HCT116 (cell line): ENCODE measurements around the gene ZCCHC3. TPM values are rescaled to one million over a fixed set of nuclear protein-coding genes. Genes with fewer than 3 reads are reported as not detected.

Experiments
- ATAC-seq: fragments of 200-7000 bp; cut with Tn5 transposase; 2 replicates; pipeline ENCODE4 v1.9.1; 2020; ENCODE audit warnings: mild to moderate bottlenecking, moderate library complexity
- BruUV-seq: library from RNA; stranded (reverse); fragments of 400-500 nt; replicated peaks from 2 replicates; lab custom pipeline; 2021; lab: Mats Ljungman, UMichigan
- CTCF ChIA-PET: fragments of 300-600 bp; sonication (Branson Sonifier 250); formaldehyde crosslinking; loops from one replicate; lab custom pipeline; 2021; ENCODE audit warnings: antibody characterized with exemption; lab: Charles Lee
- POLR2A ChIA-PET: fragments of 300-600, 350-600 bp; sonication (Branson Sonifier 250); formaldehyde crosslinking; loops from one replicate; lab custom pipeline; 2021; ENCODE audit warnings: antibody characterized with exemption; lab: Charles Lee
- RAD21 ChIA-PET, 2 experiments: fragments of 300-600 bp; sonication (Branson Sonifier 250); formaldehyde crosslinking; loops; one replicate each; lab custom pipeline; 2023; ENCODE audit warnings: low total read pairs in 2 of 2; ENCODE audit not compliant: uncharacterized antibody in 2 of 2, unreplicated experiment in 2 of 2, low non-redundant PET in 1 of 2; lab: Charles Lee
- DNase-seq: peaks from one replicate; pipeline ENCODE4 v3.0.0-alpha.2; 2010; ENCODE audit warnings: low read depth, low spot score
- H2AFZ ChIP-seq: fragments of 200-600 bp; shearing (Covaris generic), sonication (generic); 2 replicates; pipeline ENCODE4 v1.6.1; 2017; ENCODE audit warnings: low read depth, mixed run types, mixed read lengths, antibody characterized with exemption, low read length; ENCODE audit not compliant: poor library complexity, severe bottlenecking
- H3K27ac ChIP-seq: 2 replicates; pipeline ENCODE4 v1.5.1; 2012; ENCODE audit warnings: low read depth, low read length
- H3K27me3 ChIP-seq: fragments of 200-600 bp; sonication (generic); 2 replicates; pipeline ENCODE4 v1.6.1; 2016; ENCODE audit warnings: mixed run types, low read length, mixed read lengths; ENCODE audit not compliant: insufficient read depth
- H3K36me3 ChIP-seq, 2 experiments: fragments of 200-500 bp in 1 of 2; fragments of 200-600 bp in 1 of 2; sonication (Bioruptor generic) in 1 of 2; sonication (generic) in 1 of 2; 2 replicates each; pipeline versions ENCODE4 v1.5.1 to v1.6.1; 2014 to 2016; ENCODE audit warnings: low read length in 2 of 2, inconsistent platforms in 1 of 2, mixed read lengths in 1 of 2, mixed run types in 1 of 2; ENCODE audit not compliant: insufficient read depth in 2 of 2, control insufficient read depth in 1 of 2
- H3K4me1 ChIP-seq, 2 experiments: fragments of 200-600 bp in 1 of 2; sonication (generic) in 1 of 2; 2 replicates each; pipeline versions ENCODE4 v1.5.1 to v1.6.1; 2012 to 2017; ENCODE audit warnings: low read length in 2 of 2, inconsistent platforms in 1 of 2, mild to moderate bottlenecking in 1 of 2, mixed read lengths in 1 of 2, mixed run types in 1 of 2, moderate library complexity in 1 of 2; ENCODE audit not compliant: insufficient read depth in 2 of 2, control insufficient read depth in 1 of 2
- H3K4me2 ChIP-seq: fragments of 200-600 bp; sonication (generic); 2 replicates; pipeline ENCODE4 v1.6.1; 2017; ENCODE audit warnings: mixed run types, low read length, mixed read lengths
- H3K4me3 ChIP-seq, 2 experiments: fragments of 200-600 bp in 1 of 2; sonication (generic) in 1 of 2; replicated peaks in 1 of 2; 2 replicates each; pipeline ENCODE4 v1.5.1; 2011 to 2016; ENCODE audit warnings: low read length in 2 of 2, control low read depth in 1 of 2, low read depth in 1 of 2, mild to moderate bottlenecking in 1 of 2, mixed read lengths in 1 of 2, mixed run types in 1 of 2
- H3K79me2 ChIP-seq: fragments of 200-600 bp; sonication (generic); 2 replicates; pipeline ENCODE4 v1.6.1; 2017; ENCODE audit warnings: mild to moderate bottlenecking, mixed run types, low read length, moderate library complexity, mixed read lengths; ENCODE audit not compliant: insufficient read depth
- H3K9ac ChIP-seq: fragments of 200-600 bp; sonication (generic); 2 replicates; pipeline ENCODE4 v1.6.1; 2016; ENCODE audit warnings: low read length, mixed read lengths
- H3K9me2 ChIP-seq: fragments of 200-600 bp; sonication (generic), shearing (Covaris generic); 2 replicates; pipeline ENCODE4 v1.6.1; 2017; ENCODE audit warnings: mixed run types, mild to moderate bottlenecking, moderate library complexity; ENCODE audit not compliant: insufficient read depth
- H3K9me3 ChIP-seq, 2 experiments: fragments of 200-500 bp in 1 of 2; fragments of 200-600 bp in 1 of 2; sonication (Bioruptor generic) in 1 of 2; sonication (generic) in 1 of 2; 2 replicates each; pipeline ENCODE4 v1.6.1; 2014 to 2017; ENCODE audit warnings: low read length in 2 of 2, mixed read lengths in 2 of 2, inconsistent platforms in 1 of 2, low read depth in 1 of 2, mild to moderate bottlenecking in 1 of 2, mixed run types in 1 of 2, moderate library complexity in 1 of 2; ENCODE audit not compliant: control insufficient read depth in 1 of 2, insufficient read depth in 1 of 2
- H4K20me1 ChIP-seq: fragments of 200-600 bp; sonication (generic), shearing (Covaris generic); 2 replicates; pipeline ENCODE4 v1.6.1; 2017; ENCODE audit warnings: mixed run types, mild to moderate bottlenecking, moderate library complexity; ENCODE audit not compliant: insufficient read depth
- CEBPB ChIP-seq: IDR thresholded peaks from 2 replicates; pipeline ENCODE4 v1.6.1; 2012; ENCODE audit warnings: low read depth
- CTCF ChIP-seq, 3 experiments: fragments of 200-600 bp in 1 of 3; sonication (generic) in 1 of 3; IDR thresholded peaks in 2 of 3; conservative IDR thresholded peaks in 1 of 3; 2 replicates each; pipeline ENCODE4 v1.5.1; 2012 to 2017; ENCODE audit warnings: low read depth in 2 of 3, low read length in 2 of 3, antibody characterized with exemption in 1 of 3, borderline replicate concordance in 1 of 3, control low read depth in 1 of 3, mild to moderate bottlenecking in 1 of 3, mixed read lengths in 1 of 3, mixed run types in 1 of 3, moderate library complexity in 1 of 3; ENCODE audit not compliant: insufficient read depth in 1 of 3
- EGR1 ChIP-seq: IDR thresholded peaks from 2 replicates; pipeline ENCODE4 v1.6.1; 2012; ENCODE audit warnings: low read depth
- EZH2 ChIP-seq: fragments of 200-600 bp; sonication (generic); IDR thresholded peaks from 2 replicates; pipeline ENCODE4 v1.6.1; 2017; ENCODE audit warnings: antibody characterized with exemption, mixed run types
- EZH2phosphoT487 ChIP-seq: fragments of 200-600 bp; IDR thresholded peaks from 2 replicates; pipeline ENCODE4 v1.6.1; 2018; ENCODE audit warnings: antibody characterized with exemption, borderline replicate concordance
- MAX ChIP-seq: IDR thresholded peaks from 2 replicates; pipeline ENCODE4 v1.6.1; 2012
- POLR2A ChIP-seq: IDR thresholded peaks from 2 replicates; pipeline ENCODE4 v1.7.0; 2011; ENCODE audit warnings: borderline replicate concordance; ENCODE audit not compliant: insufficient read depth, insufficient read length; ENCODE audit errors: extremely low read depth
- POLR2AphosphoS5 ChIP-seq: IDR thresholded peaks from 2 replicates; pipeline ENCODE4 v1.6.1; 2011; ENCODE audit warnings: mild to moderate bottlenecking, low read depth, low read length, moderate library complexity
- RAD21 ChIP-seq: IDR thresholded peaks from 2 replicates; pipeline ENCODE4 v1.6.1; 2012; ENCODE audit warnings: low read depth, mild to moderate bottlenecking
- SP1 ChIP-seq: IDR thresholded peaks from 2 replicates; pipeline ENCODE4 v1.6.1; 2012; ENCODE audit warnings: low read depth
- TCF7L2 ChIP-seq: IDR thresholded peaks from 2 replicates; pipeline ENCODE4 v1.7.0; 2011; ENCODE audit warnings: borderline replicate concordance, inconsistent platforms; ENCODE audit not compliant: insufficient read depth, insufficient read length; ENCODE audit errors: extremely low read depth
- ZBTB33 ChIP-seq: IDR thresholded peaks from 2 replicates; pipeline ENCODE4 v1.6.1; 2011; ENCODE audit warnings: mild to moderate bottlenecking, low read length, moderate library complexity; ENCODE audit not compliant: insufficient replicate concordance; ENCODE audit errors: extremely low read depth
- ZFX ChIP-seq: fragments of 450-650 bp; IDR thresholded peaks from 2 replicates; pipeline ENCODE4 v1.6.1; 2017
- ZNF274 ChIP-seq: fragments of 200-500 bp; sonication (Bioruptor generic); IDR thresholded peaks from 2 replicates; pipeline ENCODE4 v1.6.1; 2014; ENCODE audit warnings: mild to moderate bottlenecking, low read depth, low read length, inconsistent platforms
- intact Hi-C: fragments of 100-400 bp; cut with micrococcal nuclease; formaldehyde crosslinking; loops from 2 replicates; pipeline ENCODE4 v1.10.0; 2022
- total RNA-seq: library from RNA; stranded (reverse); gene quantifications from one replicate; pipeline ENCODE4 v1.2.1, GENCODE V29; 2021; ENCODE audit not compliant: unreplicated experiment
- TF ChIP-seq, protein P1 (sequence below): IDR thresholded peaks from 2 replicates; pipeline ENCODE4 v1.6.1; 2012; ENCODE audit warnings: low read depth

ZCCHC3 gene
- total RNA-seq, 1 experiment from 2014 or later, result 19.3 TPM

GRCh38 chr20:346033-346639 is 48.8 kb downstream of the ZCCHC3 start:
- H3K9me3 ChIP-seq, result peaks cover 0 to 17% of the 10 kb centered on the region in 2 experiments; a peak in 2 of 4 replicates
- ChIA-PET CTCF (interaction anchor here (1.4 kb wide), 1 partner anchor 15 kb away, joined by 5 read pairs; no protein-coding TSS in a partner anchor), RAD21 (no interaction called here), POLR2A (no interaction called here)
- peaks cover 14 to 38% of the 10 kb centered on the region in 2 experiments for H3K4me1 ChIP-seq
- H3K9ac ChIP-seq, result no peak overlapping the region
- no peaks in the 10 kb centered on the region for H3K27me3 ChIP-seq
- H4K20me1 ChIP-seq, result no peaks in the 10 kb centered on the region
- no peak overlapping the region for H3K4me2 ChIP-seq
- H2AFZ ChIP-seq, result no peak overlapping the region
- BruUV-seq, result no TSS peak
- H3K4me3 ChIP-seq, result no peak overlapping the region
- DNase-seq, result no peak
- no peaks in the 10 kb centered on the region for H3K36me3 ChIP-seq
- TF ChIP-seq MAX, result no peak
- TF ChIP-seq ZFX, result no peak
- TF ChIP-seq POLR2A, result no peak
- no peak for TF ChIP-seq ZBTB33
- no peak for TF ChIP-seq CTCF (IDR thresholded peaks at IDR 0.05 in 2 of 3, conservative IDR thresholded peaks at IDR 0.05 in 1 of 3; ENCODE audit: borderline replicate concordance in 1 of 3, insufficient read depth in 1 of 3, low read depth in 2 of 3, low read length in 2 of 3)
- TF ChIP-seq CEBPB, result no peak
- no peak for TF ChIP-seq EZH2phosphoT487
- no peak for TF ChIP-seq TCF7L2
- TF ChIP-seq SP1, result no peak
- TF ChIP-seq, protein P1, sequence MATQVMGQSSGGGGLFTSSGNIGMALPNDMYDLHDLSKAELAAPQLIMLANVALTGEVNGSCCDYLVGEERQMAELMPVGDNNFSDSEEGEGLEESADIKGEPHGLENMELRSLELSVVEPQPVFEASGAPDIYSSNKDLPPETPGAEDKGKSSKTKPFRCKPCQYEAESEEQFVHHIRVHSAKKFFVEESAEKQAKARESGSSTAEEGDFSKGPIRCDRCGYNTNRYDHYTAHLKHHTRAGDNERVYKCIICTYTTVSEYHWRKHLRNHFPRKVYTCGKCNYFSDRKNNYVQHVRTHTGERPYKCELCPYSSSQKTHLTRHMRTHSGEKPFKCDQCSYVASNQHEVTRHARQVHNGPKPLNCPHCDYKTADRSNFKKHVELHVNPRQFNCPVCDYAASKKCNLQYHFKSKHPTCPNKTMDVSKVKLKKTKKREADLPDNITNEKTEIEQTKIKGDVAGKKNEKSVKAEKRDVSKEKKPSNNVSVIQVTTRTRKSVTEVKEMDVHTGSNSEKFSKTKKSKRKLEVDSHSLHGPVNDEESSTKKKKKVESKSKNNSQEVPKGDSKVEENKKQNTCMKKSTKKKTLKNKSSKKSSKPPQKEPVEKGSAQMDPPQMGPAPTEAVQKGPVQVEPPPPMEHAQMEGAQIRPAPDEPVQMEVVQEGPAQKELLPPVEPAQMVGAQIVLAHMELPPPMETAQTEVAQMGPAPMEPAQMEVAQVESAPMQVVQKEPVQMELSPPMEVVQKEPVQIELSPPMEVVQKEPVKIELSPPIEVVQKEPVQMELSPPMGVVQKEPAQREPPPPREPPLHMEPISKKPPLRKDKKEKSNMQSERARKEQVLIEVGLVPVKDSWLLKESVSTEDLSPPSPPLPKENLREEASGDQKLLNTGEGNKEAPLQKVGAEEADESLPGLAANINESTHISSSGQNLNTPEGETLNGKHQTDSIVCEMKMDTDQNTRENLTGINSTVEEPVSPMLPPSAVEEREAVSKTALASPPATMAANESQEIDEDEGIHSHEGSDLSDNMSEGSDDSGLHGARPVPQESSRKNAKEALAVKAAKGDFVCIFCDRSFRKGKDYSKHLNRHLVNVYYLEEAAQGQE, result no peak
- TF ChIP-seq RAD21, result no peak
- TF ChIP-seq ZNF274, result no peak
- no peak for TF ChIP-seq POLR2AphosphoS5
- TF ChIP-seq EZH2, result no peak
- no peak for TF ChIP-seq EGR1
- intact Hi-C loops, result no loop called here
- no peaks in the 10 kb centered on the region for H3K79me2 ChIP-seq
- no peak for ATAC-seq
- no peaks in the 10 kb centered on the region for H3K9me2 ChIP-seq
- H3K27ac ChIP-seq, result no peak overlapping the region
